ENCODE data around the gene TYW3. TPM values are rescaled to one million over a fixed set of nuclear protein-coding genes. Genes with fewer than 3 reads are reported as not detected.

TYW3 gene
- total RNA-seq, 1 donor from 2014 or later: 12.5 TPM

GRCh38 chr1:74790453-74790852 lies 57.5 kb downstream of the TYW3 start:
- DNase-seq (ENCODE audit: low spot score): no peak

DNA sequence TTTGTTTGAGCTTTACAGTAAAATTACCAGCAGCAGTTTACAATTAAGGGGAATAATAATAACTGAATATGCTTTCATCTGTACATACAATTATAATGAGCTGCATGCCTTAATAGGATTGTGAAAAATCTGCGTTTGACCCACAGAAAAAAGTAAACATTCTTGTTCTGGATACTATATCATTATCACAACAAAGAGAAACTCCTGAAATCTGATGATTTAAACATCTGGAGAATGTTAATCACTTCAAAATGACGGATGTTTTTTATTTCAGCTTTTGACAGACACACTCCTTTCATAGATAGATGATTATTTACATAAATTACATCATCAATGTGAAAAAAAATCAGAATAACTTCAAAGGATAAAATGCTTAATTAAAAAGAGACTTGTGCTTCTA lies 58.5 kb downstream of the TYW3 start:
- DNase-seq (ENCODE audit: low spot score): no peak

- DNase-seq (ENCODE audit: low spot score): no peak
These were observed 66.2 kb downstream of the TYW3 start for GRCh38 chr1:74799119-74799657.

GRCh38 chr1:74811436-74812179 lies 78.7 kb downstream of the TYW3 start:
- peak; percentile 88 for DNase-seq (ENCODE audit: low spot score)

- DNase-seq (ENCODE audit: low spot score): no peak
These were observed 79.2 kb downstream of the TYW3 start for GRCh38 chr1:74812180-74812541.

Other genes starting within 250 kb of the TYW3 start
- 10.4 TPM for gene LRRC53, start 220.5 kb upstream of the TYW3 start, total RNA-seq (ENCODE audit: insufficient read depth, low replicate concordance)
- 2.4 TPM for gene ERICH3, start 59.4 kb upstream of the TYW3 start, total RNA-seq (ENCODE audit: insufficient read depth, low replicate concordance)
- 20.5 TPM for gene CRYZ, start 102 bp upstream of the TYW3 start, total RNA-seq (ENCODE audit: insufficient read depth, low replicate concordance)